Measurements from ENCODE around the gene FADS6.
"Not testable (repeated sequence)": the region's sequence is repeated elsewhere in the genome, so short reads cannot be mapped to it uniquely, and the experiment has no call there.

Gene FADS6

GRCh38 chr17:74883241-74883745 lies 10.1 kb downstream of the FADS6 start:
- FAIRE-seq: no peak

GRCh38 chr17:74882517-74883240 lies 10.8 kb downstream of the FADS6 start:
- no peak for FAIRE-seq

GRCh38 chr17:74881073-74881472 lies 12.4 kb downstream of the FADS6 start:
- no peak for FAIRE-seq

GRCh38 chr17:74879308-74879707 lies 14.1 kb downstream of the FADS6 start:
- no peak for FAIRE-seq

GRCh38 chr17:74878658-74879057 lies 14.8 kb downstream of the FADS6 start:
- FAIRE-seq: no peak

GRCh38 chr17:74877592-74878548 lies 15.6 kb downstream of the FADS6 start:
- FAIRE-seq: no peak

- no peak for FAIRE-seq
These were observed 17.3 kb downstream of the FADS6 start for GRCh38 chr17:74875977-74876593.

- FAIRE-seq: no peak
These were observed 18.1 kb downstream of the FADS6 start for GRCh38 chr17:74875155-74875976.

- FAIRE-seq: no peak
These were observed 18.8 kb downstream of the FADS6 start for GRCh38 chr17:74874615-74875037.

GRCh38 chr17:74873874-74874614 lies 19.4 kb downstream of the FADS6 start:
- no peak for FAIRE-seq

GRCh38 chr17:74873037-74873873 lies 20.2 kb downstream of the FADS6 start:
- FAIRE-seq: peak; percentile 97

- no peak for FAIRE-seq
These were observed 21.0 kb downstream of the FADS6 start, which contains the start of gene FDXR for GRCh38 chr17:74872313-74873036. FDXR (minus strand) TSS chr17:74872994; CDS start chr17:74872944, 50 bp downstream.

GRCh38 chr17:74871356-74872076 lies 21.9 kb downstream of the FADS6 start:
- FAIRE-seq: no peak

GRCh38 chr17:74870512-74870911 lies 22.9 kb downstream of the FADS6 start:
- no peak for FAIRE-seq

GRCh38 chr17:74870028-74870427 lies 23.4 kb downstream of the FADS6 start:
- FAIRE-seq: not testable (repeated sequence)

GRCh38 chr17:74868908-74869255 lies 24.6 kb downstream of the FADS6 start:
- FAIRE-seq: no peak

- no peak for FAIRE-seq
These were observed 25.1 kb downstream of the FADS6 start for GRCh38 chr17:74868251-74868907.

GRCh38 chr17:74866198-74866835 lies 27.1 kb downstream of the FADS6 start:
- no peak for FAIRE-seq

Measured in A204.1 (cell line).